KOPT-K1 (cell line): Measurements from ENCODE around the gene RRP12.
A peak's percentile ranks its signal among the peaks of the same experiment; 100 is the strongest.
"Not testable (repeated sequence)": the region's sequence is repeated elsewhere in the genome, so short reads cannot be mapped to it uniquely, and the experiment has no call there.

Source experiments
- H3K27ac ChIP-seq: fragments of 200-600 bp; sonication (generic); 2 replicates; pipeline ENCODE4 v1.5.1; 2016; ENCODE audit warnings: antibody characterized with exemption, mild to moderate bottlenecking, low read depth, low read length; ENCODE audit not compliant: poor library complexity, severe bottlenecking
- H3K36me3 ChIP-seq: fragments of 200-600 bp; sonication (generic); 2 replicates; pipeline ENCODE4 v1.5.1; 2017; ENCODE audit warnings: antibody characterized with exemption, mild to moderate bottlenecking, low read length, moderate library complexity; ENCODE audit not compliant: insufficient read depth
- H3K9me3 ChIP-seq: fragments of 200-600 bp; sonication (generic); 2 replicates; pipeline ENCODE4 v1.5.1; 2017; ENCODE audit warnings: antibody characterized with exemption, low read length, mild to moderate bottlenecking; ENCODE audit not compliant: insufficient read depth, poor library complexity, severe bottlenecking

RRP12 gene

DNA sequence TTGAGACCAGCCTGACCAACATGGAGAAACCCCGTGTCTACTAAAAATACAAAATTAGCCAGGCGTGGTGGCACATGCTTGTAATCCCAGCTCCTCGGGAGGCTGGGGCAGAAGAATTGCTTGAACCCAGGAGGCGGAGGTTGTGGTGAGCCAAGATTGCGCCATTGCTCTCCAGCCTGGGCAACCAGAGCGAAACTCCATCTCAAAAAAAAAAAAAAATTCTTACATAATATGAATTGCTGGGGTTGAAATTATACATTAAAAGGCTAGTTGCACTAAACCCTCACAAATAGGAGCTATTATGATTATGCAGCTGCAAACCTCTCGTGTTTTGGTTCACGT lies 22.6 kb upstream of the RRP12 start:
- peaks cover 14% of the 10 kb centered on the region for H3K36me3 ChIP-seq
- H3K27ac ChIP-seq = not testable (repeated sequence)

DNA sequence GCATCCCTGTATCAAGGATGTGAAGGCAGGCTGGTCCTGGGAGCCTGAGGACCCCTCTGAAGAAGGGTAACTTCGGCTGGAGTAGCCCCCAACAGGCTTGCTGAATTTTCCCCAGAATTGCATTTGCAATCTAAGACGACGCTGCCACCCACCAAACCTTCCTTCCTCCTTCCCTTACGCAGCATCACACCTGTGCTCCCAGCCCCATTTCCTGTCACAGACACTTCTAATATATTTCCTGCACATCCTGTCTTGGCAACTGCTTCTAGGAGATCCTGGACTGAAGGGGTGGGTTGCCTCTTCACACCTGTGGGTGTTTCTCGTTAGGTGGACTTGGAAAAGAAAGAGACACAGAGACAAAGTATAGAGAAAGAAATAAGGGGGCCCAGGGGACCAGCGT lies 15.4 kb upstream of the RRP12 start:
- peak overlapping the region; percentile 16 for H3K27ac ChIP-seq
- no peaks in the 10 kb centered on the region for H3K9me3 ChIP-seq
- no peaks in the 10 kb centered on the region for H3K36me3 ChIP-seq

More for the DNA sequence above, 22.6 kb upstream of the RRP12 start:
- not testable (repeated sequence) for H3K9me3 ChIP-seq

DNA sequence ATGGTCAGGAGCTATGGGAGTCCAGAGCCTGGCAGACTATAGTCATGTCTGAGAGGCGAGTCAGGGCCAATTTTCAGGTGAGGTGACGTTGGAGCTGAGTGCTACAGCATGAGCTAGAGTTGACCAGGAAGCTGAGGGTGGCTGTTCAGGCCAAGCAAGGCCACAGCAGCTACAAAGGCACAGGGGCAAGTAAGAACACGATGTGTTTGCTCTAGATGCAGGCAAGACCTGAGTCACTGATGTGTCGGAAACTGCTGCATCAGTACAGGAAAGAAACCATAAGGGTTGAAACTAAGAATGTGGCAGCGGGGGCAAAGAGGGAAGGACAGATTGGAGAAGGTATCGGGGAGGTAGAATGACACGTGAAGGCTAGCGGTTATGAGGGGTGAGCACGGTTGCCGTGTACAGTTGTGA lies 11.8 kb upstream of the RRP12 start:
- Histone ChIP-seq H3K36me3 (no peaks in the 10 kb centered on the region), H3K9me3 (no peaks in the 10 kb centered on the region), H3K27ac (peak overlapping the region; percentile 22)

DNA sequence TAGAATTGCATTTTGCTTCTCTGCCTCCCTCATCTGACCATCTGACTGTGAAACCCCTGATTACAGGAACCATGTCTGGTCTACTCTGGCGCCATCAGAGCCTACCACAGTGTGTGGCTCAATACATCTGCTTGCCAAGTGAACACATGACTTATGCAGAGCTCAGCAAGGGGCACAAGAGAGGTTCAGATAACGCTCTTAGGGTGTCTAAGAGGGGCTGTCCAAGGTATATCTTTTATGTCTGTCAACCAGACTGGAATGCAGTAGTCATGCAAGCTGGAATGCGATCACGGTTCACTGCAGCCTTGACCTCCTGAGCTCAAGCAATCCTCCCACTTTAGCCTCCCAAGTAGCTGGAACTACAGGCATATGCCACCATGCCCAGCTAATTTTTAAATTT lies 10.3 kb upstream of the RRP12 start:
- Histone ChIP-seq H3K36me3 (no peaks in the 10 kb centered on the region), H3K9me3 (no peaks in the 10 kb centered on the region), H3K27ac (no peak overlapping the region)

DNA sequence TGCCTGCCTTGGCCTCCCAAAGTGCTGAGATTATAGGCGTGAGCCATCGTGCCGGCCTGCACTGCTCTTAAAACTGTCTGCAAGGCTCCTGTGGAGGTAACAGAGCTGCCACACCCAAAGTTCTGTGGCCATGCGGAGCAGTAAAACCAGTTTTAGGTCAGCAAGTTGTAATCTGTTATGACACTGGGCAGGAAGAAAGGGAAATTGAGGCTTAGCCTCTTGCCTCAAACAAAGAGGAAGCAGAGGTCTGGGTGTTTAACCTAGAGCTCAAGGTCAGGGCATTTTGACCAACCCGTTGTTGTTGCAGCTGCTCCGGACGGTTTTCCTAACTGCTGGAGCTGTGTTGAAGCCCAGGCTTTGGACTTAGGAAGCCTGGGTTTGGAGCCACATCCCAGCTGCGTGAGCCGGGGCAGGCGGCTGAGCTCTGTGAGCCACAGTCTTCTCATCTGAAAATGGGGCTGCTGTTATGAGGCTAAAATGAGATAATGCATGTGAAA lies 7.4 kb upstream of the RRP12 start:
- Histone ChIP-seq H3K27ac (no peak overlapping the region), H3K9me3 (no peaks in the 10 kb centered on the region), H3K36me3 (no peaks in the 10 kb centered on the region)

DNA sequence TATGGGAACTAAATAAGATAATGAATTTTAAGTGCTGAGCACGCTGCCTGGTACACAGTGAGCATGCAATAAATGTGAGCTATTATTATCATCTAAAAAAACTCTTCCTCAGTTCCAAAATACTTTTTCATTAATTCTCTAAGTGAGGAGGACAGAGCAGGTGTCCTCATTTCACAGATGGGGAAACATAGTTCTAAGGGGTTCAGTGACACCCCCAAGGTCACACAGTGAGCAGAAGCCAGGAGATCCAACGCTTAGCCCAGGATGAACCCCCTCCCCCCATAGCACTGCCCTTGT lies 6.8 kb upstream of the RRP12 start:
- Histone ChIP-seq H3K36me3 (no peaks in the 10 kb centered on the region), H3K27ac (no peak overlapping the region), H3K9me3 (no peaks in the 10 kb centered on the region)

DNA sequence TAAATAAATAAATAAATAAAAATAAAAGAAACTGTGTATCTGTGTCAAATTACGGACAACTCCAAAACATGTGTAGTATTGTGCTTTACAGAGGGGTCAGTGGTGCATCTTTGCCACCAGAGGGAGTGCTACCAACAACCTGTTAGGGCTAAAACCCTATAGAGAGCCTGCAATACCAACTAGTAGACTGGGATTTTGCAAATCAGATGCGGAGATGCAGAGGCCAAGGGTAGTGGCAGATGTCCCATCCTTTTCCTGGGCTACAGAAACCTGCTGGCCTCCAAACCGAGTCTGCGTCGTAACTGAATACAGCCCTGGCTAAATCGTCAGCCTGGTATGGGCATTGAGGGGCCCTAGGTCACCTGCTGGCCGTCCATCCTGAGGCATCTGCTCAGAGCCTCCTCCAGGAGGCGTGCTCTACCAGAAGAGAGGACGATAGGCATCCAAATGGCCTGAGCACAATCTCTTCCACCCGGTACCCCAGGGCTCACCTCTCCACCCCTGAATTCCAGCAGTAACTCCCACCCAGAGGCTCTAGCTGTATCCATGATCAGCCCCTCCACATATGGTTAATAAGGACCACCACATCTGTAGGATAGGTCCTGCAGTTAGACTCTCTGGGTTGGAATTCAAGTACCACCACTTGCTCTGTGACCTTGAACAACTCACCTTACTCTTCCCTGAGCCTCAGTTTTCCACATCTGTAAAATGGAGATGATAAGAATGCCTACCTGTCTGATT lies 6.2 kb upstream of the RRP12 start:
- Histone ChIP-seq H3K36me3 (no peaks in the 10 kb centered on the region), H3K9me3 (no peaks in the 10 kb centered on the region), H3K27ac (no peak overlapping the region)

DNA sequence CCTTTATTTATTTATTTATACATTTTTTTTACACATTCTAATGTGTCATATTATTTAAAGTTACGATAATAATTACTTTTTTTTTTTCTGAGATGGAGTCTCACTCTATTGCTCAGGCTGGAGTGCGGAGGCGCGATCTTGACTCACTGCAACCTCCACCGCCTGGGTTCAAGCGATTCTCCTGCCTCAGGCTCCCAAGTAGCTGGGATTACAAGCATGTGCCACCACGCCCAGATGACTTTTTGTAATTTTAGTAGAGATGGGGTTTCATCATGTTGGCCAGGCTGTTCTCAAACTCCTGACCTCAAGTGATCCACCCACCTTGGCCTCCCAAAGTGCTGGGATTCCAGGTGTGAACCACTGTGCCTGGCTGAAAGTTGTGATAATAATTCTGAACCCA lies 5.3 kb upstream of the RRP12 start:
- H3K36me3 ChIP-seq, H3K27ac ChIP-seq, H3K9me3 ChIP-seq: not testable (repeated sequence)

DNA sequence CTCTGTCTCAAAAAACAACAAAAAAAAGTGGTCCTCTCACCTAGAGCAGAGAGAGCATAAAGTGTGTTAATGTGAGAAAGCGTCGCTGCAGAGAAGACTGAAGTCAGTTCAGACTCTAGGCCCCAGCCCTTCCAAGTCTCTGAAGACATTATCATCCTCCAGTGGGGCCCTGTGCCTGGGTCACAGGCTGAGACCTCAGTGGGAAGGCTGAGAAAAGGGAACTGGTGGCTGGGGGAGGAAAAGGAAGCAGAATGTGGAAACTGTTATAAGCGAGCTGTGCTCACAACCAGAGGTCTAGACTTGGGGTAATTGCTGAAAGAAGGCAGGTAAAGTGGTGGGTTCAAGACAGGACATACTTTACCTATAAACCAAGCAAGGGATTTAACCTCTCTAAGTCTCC lies 4.9 kb upstream of the RRP12 start:
- Histone ChIP-seq H3K27ac (no peak overlapping the region), H3K36me3 (no peaks in the 10 kb centered on the region), H3K9me3 (no peaks in the 10 kb centered on the region)

DNA sequence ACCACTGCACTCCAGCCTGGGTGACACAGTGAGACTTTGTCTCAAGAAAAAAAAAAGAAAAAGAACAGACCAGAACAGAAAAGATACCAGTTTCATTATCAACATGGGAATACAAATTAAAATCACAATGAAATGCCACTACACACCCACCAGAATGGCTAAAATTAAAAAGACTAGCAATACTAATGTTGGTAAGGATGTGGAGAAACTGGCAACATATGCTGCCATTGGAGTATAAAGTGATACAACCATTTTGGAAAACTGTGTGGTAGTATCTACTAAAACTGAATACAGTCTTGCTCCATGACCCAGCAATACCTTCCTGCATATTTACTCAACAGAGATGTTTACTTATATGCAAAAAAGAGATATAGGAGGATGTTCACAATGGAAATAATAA lies 2.9 kb upstream of the RRP12 start:
- H3K27ac ChIP-seq = no peak overlapping the region
- no peaks in the 10 kb centered on the region for H3K9me3 ChIP-seq
- H3K36me3 ChIP-seq = no peaks in the 10 kb centered on the region

DNA sequence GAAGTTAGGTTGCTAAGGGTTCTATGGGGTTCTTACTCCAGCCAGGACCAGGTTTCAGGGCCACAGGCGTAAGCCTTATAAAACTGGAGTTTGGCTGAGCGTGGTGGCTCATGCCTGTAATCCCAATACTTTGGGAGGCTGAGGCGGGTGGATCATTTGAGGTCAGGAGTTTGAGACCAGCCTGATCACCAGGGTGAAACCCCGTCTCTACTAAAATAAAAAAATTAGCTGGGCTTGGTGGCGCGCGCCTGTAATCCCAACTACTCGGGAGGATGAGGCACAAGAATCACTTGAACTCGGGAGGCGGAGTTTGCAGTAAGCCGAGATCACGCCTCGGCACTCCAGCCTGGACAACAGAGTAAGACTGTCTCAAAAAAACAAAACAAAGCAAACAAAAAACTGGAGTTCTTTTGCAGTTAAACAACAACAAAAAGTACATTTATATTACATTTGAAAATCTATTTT lies 347 bp upstream of the RRP12 start:
- Histone ChIP-seq H3K36me3 (peaks cover 11% of the 10 kb centered on the region; the same call in 1 of the 2 replicates), H3K27ac (peak overlapping the region; percentile 30), H3K9me3 (no peaks in the 10 kb centered on the region)

DNA sequence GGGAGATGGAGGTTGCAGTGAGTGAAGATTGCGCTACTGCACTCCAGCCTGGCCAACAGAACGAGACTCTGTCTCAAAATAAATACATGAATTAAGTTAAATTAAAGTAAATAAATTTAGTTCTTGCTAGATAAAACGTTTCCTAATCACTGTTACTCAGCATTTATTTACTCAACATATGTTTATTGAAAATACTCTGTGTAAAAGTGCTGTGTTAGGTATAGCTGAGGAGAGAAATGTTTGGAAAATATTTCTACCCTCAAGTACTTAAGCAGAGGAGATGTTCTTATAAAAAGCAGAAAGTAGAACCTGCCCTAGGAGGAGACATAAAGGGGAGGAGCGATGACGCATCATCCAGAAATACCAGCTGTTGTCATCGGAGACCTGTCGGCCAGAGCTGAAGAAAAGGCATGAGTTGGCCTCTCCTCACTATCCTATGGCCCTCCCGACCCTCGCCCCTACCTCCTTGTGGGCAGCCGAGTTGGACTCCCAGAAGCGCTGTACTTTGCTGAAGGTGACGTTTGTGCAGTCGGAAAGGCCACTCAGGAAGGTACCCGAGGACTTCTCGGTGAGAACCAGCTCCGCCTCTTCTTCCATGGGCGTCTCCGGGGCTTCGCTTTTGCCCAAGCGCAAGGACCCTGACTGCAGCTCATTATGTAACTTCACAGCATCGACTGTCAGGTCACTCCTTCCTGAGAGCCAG lies 1.1 kb downstream of the RRP12 start:
- Histone ChIP-seq H3K9me3 (no peaks in the 10 kb centered on the region), H3K36me3 (peaks cover 26% of the 10 kb centered on the region), H3K27ac (peak overlapping the region; percentile 30)

DNA sequence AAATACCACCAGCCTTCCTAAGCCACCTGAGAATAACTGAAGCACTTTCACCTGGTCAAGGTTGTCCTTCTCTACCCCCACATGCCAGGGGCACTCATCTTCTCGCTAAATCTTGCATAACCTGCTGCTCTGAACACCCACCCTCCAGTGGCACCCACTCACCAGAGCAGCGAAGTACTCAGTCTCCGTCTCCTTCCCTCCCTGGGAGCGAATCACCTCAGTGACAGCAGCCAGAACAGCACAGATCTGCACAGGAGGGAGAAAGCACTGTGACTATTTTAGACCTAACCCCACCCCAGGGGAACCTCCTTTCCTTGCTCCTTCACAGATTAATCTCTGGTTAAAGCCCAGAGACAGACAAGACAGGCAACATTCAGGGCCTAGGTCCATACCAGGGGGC lies 5.1 kb downstream of the RRP12 start:
- no peaks in the 10 kb centered on the region for H3K9me3 ChIP-seq
- no peak overlapping the region for H3K27ac ChIP-seq
- peaks cover 55% of the 10 kb centered on the region for H3K36me3 ChIP-seq

DNA sequence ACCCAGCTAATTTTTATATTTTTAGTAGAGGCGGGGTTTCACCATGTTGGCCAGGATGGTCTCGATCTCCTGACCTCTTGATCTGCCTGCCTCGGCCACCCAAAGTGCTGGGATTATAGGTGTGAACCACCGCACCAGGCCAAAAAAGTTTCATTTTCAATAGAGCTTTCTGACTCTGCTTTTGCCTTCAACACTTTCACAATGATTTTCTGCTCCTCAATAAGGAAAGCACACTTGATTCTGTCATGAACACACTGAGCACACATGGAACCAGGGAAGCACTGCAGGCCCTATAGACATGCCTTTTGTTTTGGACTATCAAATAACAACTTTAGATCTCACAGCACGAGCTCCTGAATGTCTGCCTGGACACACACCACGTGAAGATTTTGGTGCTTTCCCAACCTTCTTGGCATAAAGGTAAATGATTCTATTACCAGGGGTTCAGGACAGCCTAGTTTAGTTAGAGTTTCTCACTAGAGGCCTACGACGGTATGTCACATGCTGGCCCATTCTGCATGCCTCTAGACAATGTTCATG lies 8.0 kb downstream of the RRP12 start:
- H3K36me3 ChIP-seq = peaks cover 84% of the 10 kb centered on the region
- H3K9me3 ChIP-seq = no peaks in the 10 kb centered on the region
- no peak overlapping the region for H3K27ac ChIP-seq

DNA sequence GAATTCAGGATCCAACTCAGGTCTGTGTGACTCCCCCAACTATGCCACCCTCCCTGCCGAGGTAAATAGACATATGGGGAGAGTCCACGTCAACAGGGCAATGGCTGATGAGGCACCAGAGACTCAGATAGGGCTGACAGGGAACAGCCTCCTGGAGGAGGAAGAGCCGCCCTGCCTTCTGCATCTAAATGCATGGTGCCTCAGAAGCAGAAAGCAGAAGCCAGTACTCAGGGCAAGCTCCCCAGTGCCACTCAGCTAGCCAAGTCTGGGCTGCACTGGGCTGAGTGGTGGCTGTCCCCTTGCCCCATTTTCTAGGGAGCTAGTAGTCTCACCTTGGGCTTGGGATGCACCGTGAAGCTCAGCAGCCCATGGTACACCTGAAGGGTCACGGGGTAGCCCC lies 11.0 kb downstream of the RRP12 start:
- Histone ChIP-seq H3K36me3 (peaks cover 88% of the 10 kb centered on the region), H3K9me3 (no peaks in the 10 kb centered on the region), H3K27ac (no peak overlapping the region)

DNA sequence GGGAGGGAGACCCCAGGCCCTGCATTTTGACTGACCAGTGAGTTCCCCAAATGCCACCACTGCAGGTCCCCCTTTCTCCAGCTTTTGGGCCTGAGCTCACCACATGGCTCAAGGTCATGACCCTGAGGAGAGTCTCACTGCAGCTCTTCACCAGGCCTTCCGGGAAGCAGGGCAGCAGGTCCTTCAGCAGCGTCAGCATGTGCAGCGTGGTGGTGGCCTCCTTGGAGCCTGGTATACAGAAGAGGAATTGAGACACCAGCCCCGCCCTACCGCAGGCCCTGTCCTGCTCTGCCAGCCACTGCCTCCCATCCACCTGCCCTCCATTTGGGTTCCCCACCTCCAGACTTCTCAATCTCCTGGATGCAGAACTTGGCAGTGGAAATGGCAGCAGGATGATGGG lies 13.0 kb downstream of the RRP12 start:
- peaks cover 93% of the 10 kb centered on the region for H3K36me3 ChIP-seq
- H3K27ac ChIP-seq = no peak overlapping the region
- no peaks in the 10 kb centered on the region for H3K9me3 ChIP-seq
